HepG2 (cell line): Measurements from ENCODE around the gene MRPL43. TPM values are rescaled to one million over a fixed set of nuclear protein-coding genes. Genes with fewer than 3 reads are reported as not detected.

ENCODE experiments used
- ATAC-seq: fragments of 200-7000 bp; cut with Tn5 transposase; 3 replicates; pipeline ENCODE4 v1.9.1; 2020; ENCODE audit warnings: mild to moderate bottlenecking, moderate library complexity
- BruUV-seq: library from RNA; stranded (reverse); fragments of 400-500 nt; replicated peaks from 2 replicates; lab custom pipeline; 2021; lab: Mats Ljungman, UMichigan
- CTCF ChIA-PET: fragments of 300-600 bp; formaldehyde crosslinking; extraction: SDS; loops from one replicate; lab custom pipeline; 2021; ENCODE audit warnings: low total read pairs, inconsistent platforms, low intra/inter-chr PET ratio; lab: Yijun Ruan, JAX
- POLR2A ChIA-PET: fragments of 350-600 bp; sonication (Branson Sonifier 250); formaldehyde crosslinking; loops from one replicate; lab custom pipeline; 2020; ENCODE audit warnings: antibody characterized with exemption, inconsistent platforms; lab: Yijun Ruan, JAX
- DNase-seq: peaks from one replicate; pipeline ENCODE4 v3.0.0-alpha.2; 2015; ENCODE audit warnings: low spot score
- FAIRE-seq: peaks from 3 replicates; lab custom pipeline; 2011; peaks lifted over from hg19 to GRCh38; lab: Jason Lieb, UNC
- H2AFZ ChIP-seq: one replicate; pipeline ENCODE4 v1.6.1; 2011; ENCODE audit warnings: low read length, inconsistent platforms
- H3K27ac ChIP-seq: fragments of 300-600 bp; 3 replicates; pipeline ENCODE4 v1.8.0; 2011; ENCODE audit warnings: mixed run types, mild to moderate bottlenecking, mixed read lengths, low read length, inconsistent platforms; ENCODE audit not compliant: insufficient read depth; ENCODE audit errors: extremely low read length
- H3K27me3 ChIP-seq, 2 experiments: fragments of 200-600 bp in 1 of 2; 2 replicates in 1 of 2; 3 replicates in 1 of 2; pipeline versions ENCODE4 v1.6.0 to v1.8.0; 2011; ENCODE audit warnings: low read length in 2 of 2, mild to moderate bottlenecking in 2 of 2, moderate library complexity in 2 of 2, inconsistent platforms in 1 of 2; ENCODE audit not compliant: insufficient read depth in 2 of 2, control insufficient read depth in 1 of 2
- H3K36me3 ChIP-seq, 2 experiments: fragments of 200-600 bp in 1 of 2; replicated peaks in 1 of 2; 2 replicates in 1 of 2; 3 replicates in 1 of 2; pipeline versions ENCODE4 v1.5.1 to v1.8.0; 2011; ENCODE audit warnings: low read length in 2 of 2, inconsistent platforms in 1 of 2; ENCODE audit not compliant: insufficient read depth in 2 of 2, control insufficient read depth in 1 of 2
- H3K4me1 ChIP-seq: 2 replicates; pipeline ENCODE4 v1.5.1; 2012; ENCODE audit warnings: low read length, inconsistent platforms; ENCODE audit not compliant: insufficient read depth
- H3K4me2 ChIP-seq: 2 replicates; pipeline ENCODE4 v1.6.0; 2011; ENCODE audit warnings: low read depth, low read length, inconsistent platforms
- H3K4me3 ChIP-seq, 3 experiments: fragments of 200-600 bp in 1 of 3; sonication (generic), shearing (Covaris generic) in 1 of 3; replicated peaks in 1 of 3; 2 replicates each; pipeline ENCODE4 v1.5.1; 2011 to 2016; ENCODE audit warnings: low read length in 3 of 3, inconsistent platforms in 2 of 3, low read depth in 2 of 3, mild to moderate bottlenecking in 2 of 3, control low read depth in 1 of 3, mixed read lengths in 1 of 3; ENCODE audit not compliant: insufficient read depth in 1 of 3
- H3K79me2 ChIP-seq: one replicate; pipeline ENCODE4 v1.6.1; 2011; ENCODE audit warnings: low read length, inconsistent platforms; ENCODE audit not compliant: insufficient read depth
- H3K9ac ChIP-seq: 2 replicates; pipeline ENCODE4 v1.6.0; 2011; ENCODE audit warnings: mild to moderate bottlenecking, low read depth, low read length, inconsistent platforms; ENCODE audit not compliant: insufficient read depth
- H3K9me3 ChIP-seq: 2 replicates; pipeline ENCODE4 v1.5.1; 2012; ENCODE audit warnings: mild to moderate bottlenecking, low read length
- H4K20me1 ChIP-seq: 2 replicates; pipeline ENCODE4 v1.6.0; 2011; ENCODE audit warnings: inconsistent platforms, mild to moderate bottlenecking, low read length, moderate library complexity; ENCODE audit not compliant: insufficient read depth
- AGO2 ChIP-seq: fragments of 200-400 bp; formaldehyde crosslinking; optimal IDR thresholded peaks from 2 replicates; pipeline ENCODE3; 2017; ENCODE audit warnings: mild to moderate bottlenecking, low read depth, low read length, moderate library complexity
- ATM ChIP-seq: fragments of 450-650 bp; IDR thresholded peaks from 2 replicates; pipeline ENCODE4 v1.7.1; 2017; ENCODE audit warnings: mild to moderate bottlenecking, borderline replicate concordance
- ELF4 ChIP-seq: sonication (generic); formaldehyde crosslinking; IDR thresholded peaks from 2 replicates; pipeline ENCODE4 v1.5.0; 2020; ENCODE audit warnings: missing genetic modification reagents, mild to moderate bottlenecking, moderate library complexity, borderline replicate concordance
- HNRNPK ChIP-seq: fragments of 200-400 bp; formaldehyde crosslinking; IDR thresholded peaks from 2 replicates; pipeline ENCODE4 v1.6.1; 2018; ENCODE audit warnings: low read length, low read depth, moderate library complexity, mild to moderate bottlenecking; ENCODE audit not compliant: poor library complexity, severe bottlenecking
- JUN ChIP-seq: sonication (generic); formaldehyde crosslinking; IDR thresholded peaks from 2 replicates; pipeline ENCODE4 v1.4.0; 2020; ENCODE audit warnings: mild to moderate bottlenecking, missing genetic modification reagents
- JUNB ChIP-seq: sonication (generic); formaldehyde crosslinking; IDR thresholded peaks from 2 replicates; pipeline ENCODE4 v1.8.0; 2022; ENCODE audit warnings: missing genetic modification reagents, mild to moderate bottlenecking, borderline replicate concordance
- NKX3-1 ChIP-seq: sonication (generic); formaldehyde crosslinking; IDR thresholded peaks from 2 replicates; pipeline ENCODE4 v1.5.0; 2020; ENCODE audit warnings: missing genetic modification reagents
- PRDM4 ChIP-seq: sonication (generic); formaldehyde crosslinking; IDR thresholded peaks from 2 replicates; pipeline ENCODE4 v1.9.0; 2021; ENCODE audit warnings: missing genetic modification reagents, borderline replicate concordance
- RBFOX2 ChIP-seq: fragments of 200-400 bp; formaldehyde crosslinking; IDR thresholded peaks from 2 replicates; pipeline ENCODE4 v1.6.1; 2017; ENCODE audit warnings: low read depth, mild to moderate bottlenecking, low read length
- SALL1 ChIP-seq: sonication (generic); formaldehyde crosslinking; IDR thresholded peaks from 2 replicates; pipeline ENCODE4 v1.8.0; 2022; ENCODE audit warnings: mild to moderate bottlenecking, missing genetic modification reagents
- SP2 ChIP-seq: sonication (generic); formaldehyde crosslinking; IDR thresholded peaks from 2 replicates; pipeline ENCODE4 v1.5.1; 2020; ENCODE audit warnings: mild to moderate bottlenecking, missing genetic modification reagents
- XRCC5 ChIP-seq: fragments of 200-400 bp; formaldehyde crosslinking; optimal IDR thresholded peaks from 2 replicates; pipeline ENCODE3; 2017; ENCODE audit warnings: mild to moderate bottlenecking, low read length
- ZBTB33 ChIP-seq: sonication (generic); formaldehyde crosslinking; IDR thresholded peaks from 2 replicates; pipeline ENCODE4 v1.4.0; 2020; ENCODE audit warnings: missing genetic modification reagents
- ZBTB38 ChIP-seq: sonication (generic); formaldehyde crosslinking; IDR thresholded peaks from 2 replicates; pipeline ENCODE4 v1.5.1; 2020; ENCODE audit warnings: mild to moderate bottlenecking, missing genetic modification reagents
- ZNF530 ChIP-seq: sonication (generic); formaldehyde crosslinking; IDR thresholded peaks from 2 replicates; pipeline ENCODE4 v1.5.0; 2020; ENCODE audit warnings: low read depth, mild to moderate bottlenecking, missing genetic modification reagents
- ZNF660 ChIP-seq: sonication (generic); formaldehyde crosslinking; IDR thresholded peaks from 2 replicates; pipeline ENCODE4 v1.5.1; 2020; ENCODE audit warnings: mild to moderate bottlenecking, low read depth, missing genetic modification reagents, borderline replicate concordance
- WGBS: methylation state at CpG from one replicate; pipeline ENCODE4 v1.1.6; 2017; ENCODE audit warnings: low lambda C conversion rate; 5-methylcytosine and 5-hydroxymethylcytosine counted together
- in situ Hi-C: cut with HindIII; loops from 2 replicates; pipeline ENCODE4 v1.10.0; 2017; ENCODE audit warnings: low pct_unique_long_range_greater_than_20kb; ENCODE audit not compliant: extremely low pct_ligation_motif_present
- intact Hi-C: fragments of 100-400 bp; cut with micrococcal nuclease; formaldehyde crosslinking; loops from one replicate; pipeline ENCODE4 v1.10.0; 2022; ENCODE audit not compliant: unreplicated experiment
- polyA plus RNA-seq, 8 experiments: library from polyadenylated mRNA; depleted of rRNA in 3 of 8; stranded (reverse) in 7 of 8; unstranded in 1 of 8; fragments of >200 nt; fragmentation: Illumina TruSeq in 4 of 8; extraction: Trizol in 4 of 8; gene quantifications; 2 replicates each; pipeline versions ENCODE4 v1.2.1 to v1.2.3, GENCODE V29; 2011 to 2016; ENCODE audit warnings: low read depth in 4 of 8, missing spikeins in 1 of 8, mixed read lengths in 1 of 8; ENCODE audit not compliant: insufficient read depth in 1 of 8
- total RNA-seq, 5 experiments: library from RNA; depleted of rRNA; stranded (reverse); fragments of >200 nt; fragmentation: Illumina TruSeq; extraction: Trizol; gene quantifications; 2 replicates each; pipeline ENCODE4 v1.2.3, GENCODE V29; 2016; ENCODE audit warnings: low read depth in 1 of 5
- TF ChIP-seq, protein P1 (sequence below): sonication (generic); formaldehyde crosslinking; IDR thresholded peaks from 2 replicates; pipeline ENCODE4 v1.8.0; 2022; ENCODE audit warnings: missing genetic modification reagents, low read depth, mild to moderate bottlenecking, borderline replicate concordance

The MRPL43 gene
- total and polyA plus RNA-seq, 2 of the 13 experiments (the other 11 are each of a cell fraction or from before 2014, with no cell fraction given) = 71.0 to 73.7 TPM

GRCh38 chr10:101007099-101007711 is 19.9 kb upstream of the MRPL43 start (continued):
- TF ChIP-seq ATM (no peak), SALL1 (CRISPR knock-in tag) (no peak), SP2 (no peak)

- intact Hi-C loops = no loop called here
- no peak for FAIRE-seq
- WGBS = 94% methylated on average over 23 of the region's 33 CpGs
- H4K20me1 ChIP-seq = no peaks in the 10 kb centered on the region; the same call in 1 of the 2 replicates
- DNase-seq = no peak
- peaks cover 17 to 43% of the 10 kb centered on the region in 2 experiments; a peak in 4 of 5 replicates for H3K36me3 ChIP-seq
- in situ Hi-C loops = no loop called here
- no peaks in the 10 kb centered on the region for H3K27me3 ChIP-seq
- ChIA-PET POLR2A (interaction anchor here (0.9 to 7.1 kb wide), 3 partner anchors 7 to 37 kb away, joined by 3 to 124 read pairs (median 3); partner anchors contain the start of genes LZTS2, MRPL43 and TWNK), CTCF (no interaction called here)
- no peak overlapping the region for H3K4me3 ChIP-seq
- H3K27ac ChIP-seq = peak overlapping the region; percentile 36
- H3K4me2 ChIP-seq = no peak overlapping the region
- no peak for ATAC-seq
- H3K79me2 ChIP-seq = peaks cover 8% of the 10 kb centered on the region
- H3K9me3 ChIP-seq = no peaks in the 10 kb centered on the region
- TSS peak; percentile 29 for BruUV-seq
- no peak overlapping the region for H3K9ac ChIP-seq
- peaks cover 53% of the 10 kb centered on the region for H3K4me1 ChIP-seq
- no peak overlapping the region for H2AFZ ChIP-seq
- peak; percentile 93 for TF ChIP-seq ZBTB38
- no peak for TF ChIP-seq XRCC5
- no peak for TF ChIP-seq ZNF530
- peak; percentile 95 for TF ChIP-seq AGO2
- TF ChIP-seq PRDM4 = no peak
- TF ChIP-seq, protein P1, sequence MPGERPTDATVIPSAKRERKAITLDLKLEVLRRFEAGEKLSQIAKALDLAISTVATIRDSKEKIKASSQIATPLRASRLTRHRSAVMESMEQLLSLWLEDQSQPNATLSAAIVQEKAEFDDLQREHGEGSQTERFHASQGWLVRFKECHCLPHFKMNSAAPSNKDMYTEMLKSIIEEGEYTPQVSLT (CRISPR knock-in tag) = no peak
- no peak for TF ChIP-seq JUNB
- peak; percentile 95 for TF ChIP-seq ZBTB33 (CRISPR knock-in tag)
- TF ChIP-seq NKX3-1 (CRISPR knock-in tag) = no peak
- no peak for TF ChIP-seq JUN
- TF ChIP-seq HNRNPK = no peak
- TF ChIP-seq ZNF660 (CRISPR knock-in tag) = no peak
- peak; percentile 84 for TF ChIP-seq RBFOX2
- TF ChIP-seq ELF4 (CRISPR knock-in tag) = no peak
These were observed 19.3 kb upstream of the MRPL43 start for GRCh38 chr10:101006593-101007098.
